Right hindlimb (tissue), 1 donor: Measurements from ENCODE around the gene INPP5B.
"Not testable (repeated sequence)": the region's sequence is repeated elsewhere in the genome, so short reads cannot be mapped to it uniquely, and the experiment has no call there.

Experiments used
- DNase-seq: peaks from one replicate; pipeline ENCODE4 v3.0.0-alpha.2; 2018

INPP5B gene

GRCh38 chr1:37910886-37911285 is 36.0 kb downstream of the INPP5B start:
- DNase-seq: not testable (repeated sequence)

GRCh38 chr1:37908531-37908930 is 38.3 kb downstream of the INPP5B start:
- DNase-seq: not testable (repeated sequence)

- DNase-seq: not testable (repeated sequence)
Measured at GRCh38 chr1:37907416-37908125, 39.3 kb downstream of the INPP5B start.

- not testable (repeated sequence) for DNase-seq
Measured at GRCh38 chr1:37906591-37906990, 40.3 kb downstream of the INPP5B start.

GRCh38 chr1:37905727-37906126 is 41.1 kb downstream of the INPP5B start:
- DNase-seq: no peak

GRCh38 chr1:37903921-37904320 is 42.9 kb downstream of the INPP5B start:
- not testable (repeated sequence) for DNase-seq

- DNase-seq: no peak
Measured at GRCh38 chr1:37902983-37903382, 43.9 kb downstream of the INPP5B start.

GRCh38 chr1:37901893-37902225 is 45.0 kb downstream of the INPP5B start:
- no peak for DNase-seq

GRCh38 chr1:37901191-37901892 is 45.5 kb downstream of the INPP5B start:
- DNase-seq: no peak

GRCh38 chr1:37897563-37897962 is 49.3 kb downstream of the INPP5B start:
- DNase-seq: not testable (repeated sequence)

GRCh38 chr1:37893673-37894072 is 53.2 kb downstream of the INPP5B start:
- DNase-seq: no peak

- no peak for DNase-seq
Measured at GRCh38 chr1:37892151-37893047, 54.5 kb downstream of the INPP5B start.

- DNase-seq: no peak
Measured at GRCh38 chr1:37890378-37891014, 56.4 kb downstream of the INPP5B start.

GRCh38 chr1:37888022-37888700 is 58.7 kb downstream of the INPP5B start:
- no peak for DNase-seq

- DNase-seq: no peak
Measured at GRCh38 chr1:37884145-37884544, 62.7 kb downstream of the INPP5B start.

- DNase-seq: no peak
Measured at GRCh38 chr1:37883671-37884070, 63.2 kb downstream of the INPP5B start.

- no peak for DNase-seq
Measured at GRCh38 chr1:37879865-37880264, 67.0 kb downstream of the INPP5B start.

GRCh38 chr1:37878071-37878470 is 68.8 kb downstream of the INPP5B start:
- DNase-seq: no peak

- no peak for DNase-seq
Measured at GRCh38 chr1:37875833-37876232, 71.0 kb downstream of the INPP5B start.

GRCh38 chr1:37872692-37873091 is 74.2 kb downstream of the INPP5B start:
- DNase-seq: no peak

- DNase-seq: no peak
Measured at GRCh38 chr1:37868466-37868865, 78.4 kb downstream of the INPP5B start.

- no peak for DNase-seq
Measured at GRCh38 chr1:37867784-37868183, 79.1 kb downstream of the INPP5B start.
